ENCODE results near the gene XXYLT1.
A peak's percentile ranks its signal among the peaks of the same experiment; 100 is the strongest.

Gene XXYLT1

DNA sequence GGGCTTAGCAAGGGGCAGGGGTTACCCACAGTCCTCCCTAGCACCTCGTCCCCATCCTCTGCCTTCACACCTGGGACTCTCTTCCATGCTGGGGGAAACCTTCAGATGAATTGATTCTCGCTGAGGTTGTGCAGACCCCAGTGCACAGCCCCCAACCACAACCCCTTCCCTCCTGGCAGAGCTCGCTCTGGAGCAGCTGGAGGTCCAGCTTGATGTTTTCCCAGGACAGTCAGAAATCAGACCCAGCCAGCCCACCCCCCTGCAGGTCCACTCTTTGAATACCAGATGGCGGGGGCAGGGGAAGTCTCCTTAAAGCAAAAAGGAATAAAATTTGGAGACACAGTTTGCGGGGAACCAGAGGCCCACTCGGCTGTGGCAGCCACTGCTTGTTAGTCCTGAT, 234.4 kb downstream of the XXYLT1 start:
- no peak for DNase-seq

DNA sequence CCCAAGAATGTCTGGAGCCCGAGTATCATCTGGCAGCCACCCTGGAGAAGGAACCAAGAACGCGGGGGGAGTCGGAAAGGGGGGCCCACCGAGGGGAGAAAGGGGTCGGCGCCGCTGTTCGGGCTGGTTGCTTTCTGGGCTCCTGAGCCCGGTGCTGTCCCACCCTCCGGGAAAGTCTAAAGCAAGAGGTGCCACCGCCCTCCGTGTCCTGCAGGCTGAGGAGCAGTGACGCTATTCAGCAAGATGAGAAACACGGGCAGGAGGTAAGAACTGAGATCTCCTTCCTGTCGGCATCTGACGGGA, 234.8 kb downstream of the XXYLT1 start:
- no peak for DNase-seq

DNA sequence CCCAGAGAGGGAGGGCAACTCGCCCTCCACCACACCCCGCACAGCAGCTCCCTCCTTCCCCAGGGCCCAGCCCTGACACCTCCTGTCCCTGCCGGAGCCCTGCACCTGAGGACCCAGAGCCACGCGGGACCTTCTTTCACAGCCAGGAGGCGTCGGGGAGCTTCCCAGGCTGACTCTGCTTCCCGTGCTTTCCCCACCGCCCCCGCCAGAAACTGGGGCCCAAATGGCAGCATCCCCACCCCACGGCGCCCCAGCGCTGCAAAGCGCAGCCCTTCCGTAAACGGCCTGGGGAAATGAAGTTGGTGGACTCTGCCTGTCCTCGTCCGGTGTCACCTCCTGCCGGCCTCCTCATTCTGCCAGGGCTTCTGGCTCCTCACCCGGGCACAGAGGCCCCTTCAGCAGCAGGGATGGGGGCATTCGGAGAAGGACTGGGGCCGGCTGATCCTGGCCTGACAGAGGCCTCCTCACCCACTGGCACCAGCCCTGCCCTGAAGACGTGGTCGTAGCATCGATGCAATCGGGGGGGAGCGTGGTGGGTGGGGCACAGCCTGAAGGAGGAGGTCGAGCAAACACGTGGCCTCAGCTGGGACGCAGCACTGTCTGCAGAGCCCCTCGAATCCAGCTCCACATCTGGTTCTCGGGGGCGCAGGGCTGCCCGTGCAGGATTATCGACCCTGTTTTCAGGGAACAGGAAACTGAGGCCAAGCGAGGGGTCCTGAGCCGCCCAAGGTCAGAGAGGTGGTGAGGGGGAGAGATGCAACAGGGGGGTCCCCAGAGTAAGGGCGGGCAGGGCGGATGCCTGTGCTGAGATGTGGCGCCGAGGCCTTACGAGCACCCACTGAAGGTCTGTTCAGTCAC, 235.4 kb downstream of the XXYLT1 start:
- no peak for DNase-seq

DNA sequence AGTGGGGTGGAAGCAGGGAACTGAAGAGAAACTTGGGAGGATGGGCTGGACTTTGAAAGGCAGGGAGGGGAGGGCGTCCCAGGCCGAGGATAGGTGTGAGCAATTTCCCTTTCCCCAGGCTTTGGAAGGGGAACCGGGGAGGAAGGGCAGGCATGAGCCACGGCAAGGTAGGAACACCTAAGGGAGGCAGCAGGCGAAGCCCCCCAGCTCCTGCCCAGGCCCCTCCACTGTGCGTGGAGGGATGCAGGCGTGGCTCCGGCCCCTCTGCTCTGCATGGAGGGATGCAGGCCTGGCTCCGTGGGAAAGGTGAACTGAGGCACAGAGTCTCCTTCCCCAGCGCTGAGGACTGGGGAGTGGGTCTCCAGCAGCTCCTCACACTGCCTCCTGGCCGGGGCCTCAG, 236.4 kb downstream of the XXYLT1 start:
- no peak for DNase-seq

GRCh38 chr3:195034101-195034500, 236.9 kb downstream of the XXYLT1 start:
- no peak for DNase-seq

- no peak for DNase-seq
These were observed 237.3 kb downstream of the XXYLT1 start for GRCh38 chr3:195033531-195034091.

DNA sequence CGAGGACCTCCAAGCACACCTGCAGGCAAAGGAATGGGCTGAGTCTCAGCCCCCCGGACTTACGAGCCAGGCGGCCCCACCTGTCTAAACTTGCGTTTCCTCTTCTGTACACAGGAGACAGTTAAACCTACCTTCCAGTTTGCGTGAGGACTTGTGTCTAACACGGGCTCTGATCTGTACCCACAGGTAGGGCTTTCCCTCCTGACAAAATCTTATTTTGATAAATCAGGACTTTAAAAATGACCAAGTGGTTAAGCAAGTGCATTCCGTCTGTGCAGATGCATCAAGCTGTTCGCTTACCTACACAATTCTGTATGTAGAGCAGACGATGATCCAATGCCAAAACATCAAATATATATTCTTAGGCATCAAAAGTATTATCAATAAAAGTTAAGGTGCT, 238.0 kb downstream of the XXYLT1 start:
- no peak for DNase-seq

GRCh38 chr3:195032106-195032759, 238.7 kb downstream of the XXYLT1 start:
- no peak for DNase-seq

DNA sequence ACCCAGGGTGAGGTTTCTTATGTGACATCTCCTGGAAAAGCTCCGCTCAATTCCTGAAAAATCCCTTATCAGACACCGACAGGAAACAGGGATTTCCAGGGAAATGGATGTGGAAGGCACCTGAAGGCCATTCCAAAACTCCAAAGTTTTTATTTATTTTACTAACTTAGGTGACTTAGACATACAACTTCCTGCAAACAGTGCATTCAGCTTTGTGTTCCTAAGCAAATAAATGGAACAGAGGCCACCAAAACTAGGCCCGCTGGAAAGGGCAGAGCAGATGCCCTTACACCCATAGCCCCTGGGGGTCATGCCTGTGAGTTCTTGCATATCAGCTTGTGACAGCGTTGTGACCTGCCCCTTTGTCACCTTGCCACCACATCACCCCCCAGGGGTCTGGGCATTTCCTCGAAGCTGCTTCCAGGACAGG, 239.4 kb downstream of the XXYLT1 start:
- no peak for DNase-seq

DNA sequence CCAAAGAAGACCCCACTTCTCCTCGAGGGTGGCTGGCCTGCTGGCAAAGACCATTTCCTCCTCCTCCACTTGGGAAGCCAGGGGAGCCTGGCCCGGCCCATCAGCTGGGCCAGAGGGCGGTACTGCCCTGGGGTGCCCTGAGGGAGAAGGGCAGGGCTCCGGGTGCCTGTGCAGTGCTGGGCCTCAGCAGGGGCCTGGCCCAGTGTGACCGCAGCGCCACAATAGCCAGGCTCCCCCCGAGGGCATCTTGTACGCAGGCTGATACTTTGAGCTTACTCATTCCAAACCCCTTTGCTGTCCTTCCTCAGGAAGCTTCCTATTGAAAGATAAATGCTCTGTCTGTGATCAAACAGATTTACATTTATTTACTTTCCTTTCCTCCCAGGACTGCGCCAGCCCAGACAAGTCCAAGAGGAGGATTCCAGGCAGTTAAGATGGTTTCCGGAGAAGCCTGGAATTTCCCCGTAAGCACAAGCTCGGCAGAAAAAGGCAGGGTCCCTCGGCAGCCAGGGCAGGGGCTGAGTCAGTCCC, 240.1 kb downstream of the XXYLT1 start:
- DNase-seq: peak; percentile 16

GRCh38 chr3:195028877-195029606, 241.9 kb downstream of the XXYLT1 start:
- no peak for DNase-seq

- DNase-seq: no peak
These were observed 245.1 kb downstream of the XXYLT1 start for GRCh38 chr3:195025884-195026200.

DNA sequence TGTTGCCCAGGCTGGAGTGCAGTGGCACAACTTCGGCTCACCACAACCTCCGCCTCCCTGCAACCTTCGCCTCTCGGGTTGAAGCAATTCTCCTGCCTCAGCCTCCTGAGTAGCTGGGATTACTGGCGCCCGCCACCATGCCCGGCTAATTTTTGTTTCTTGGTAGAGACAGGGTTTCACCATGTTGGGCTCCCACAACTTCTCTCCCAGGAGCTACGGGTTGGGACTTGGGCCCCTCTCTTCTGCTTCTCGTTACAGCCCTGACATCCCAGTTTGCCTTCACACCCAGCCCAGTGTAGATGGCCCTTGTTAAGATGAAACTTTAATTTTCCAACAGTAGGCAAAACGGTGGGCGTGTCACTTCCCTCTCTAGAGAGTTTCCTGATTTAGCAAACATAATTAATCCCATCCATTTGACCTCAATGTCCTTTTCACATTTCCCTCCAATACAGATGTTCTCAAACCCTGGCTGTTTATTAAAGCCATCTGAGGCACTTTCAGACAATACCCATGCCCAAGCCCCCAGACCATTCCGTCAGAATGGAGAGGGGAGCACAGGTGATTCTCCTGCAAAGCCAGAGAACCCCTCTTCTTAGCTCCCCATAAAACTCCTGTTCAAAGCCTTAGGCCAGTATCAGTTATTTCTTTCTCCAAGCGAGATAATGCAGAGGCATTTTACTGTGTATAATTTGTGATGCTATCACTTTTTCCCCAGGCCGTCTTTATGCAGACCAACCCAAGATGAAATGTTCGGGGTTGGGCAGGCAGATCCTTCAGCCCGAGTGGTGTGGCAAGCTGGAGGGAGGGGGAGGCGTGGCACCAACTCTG, 245.7 kb downstream of the XXYLT1 start:
- DNase-seq: no peak

- no peak for DNase-seq
These were observed 247.0 kb downstream of the XXYLT1 start for GRCh38 chr3:195023989-195024388.

DNA sequence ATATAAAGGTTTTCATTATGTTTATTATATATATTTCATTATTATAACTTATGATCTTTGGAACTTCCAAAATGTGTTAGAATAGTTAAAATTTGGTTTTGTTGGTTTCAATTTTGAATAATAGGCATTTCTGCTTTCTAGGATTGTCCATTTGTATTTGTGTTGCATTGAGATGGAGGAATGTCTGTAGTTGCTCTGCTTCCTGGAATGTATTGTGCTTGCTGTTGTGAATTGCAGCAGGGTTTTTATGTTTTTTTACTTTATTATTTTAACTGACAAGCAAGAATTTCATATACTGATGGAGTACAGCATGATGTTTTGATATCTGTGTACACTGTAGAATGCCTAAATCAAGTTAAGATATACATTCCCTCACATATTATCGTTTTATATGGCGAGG, 247.4 kb downstream of the XXYLT1 start:
- DNase-seq: no peak

GRCh38 chr3:195021692-195022091, 249.3 kb downstream of the XXYLT1 start:
- no peak for DNase-seq

DNA sequence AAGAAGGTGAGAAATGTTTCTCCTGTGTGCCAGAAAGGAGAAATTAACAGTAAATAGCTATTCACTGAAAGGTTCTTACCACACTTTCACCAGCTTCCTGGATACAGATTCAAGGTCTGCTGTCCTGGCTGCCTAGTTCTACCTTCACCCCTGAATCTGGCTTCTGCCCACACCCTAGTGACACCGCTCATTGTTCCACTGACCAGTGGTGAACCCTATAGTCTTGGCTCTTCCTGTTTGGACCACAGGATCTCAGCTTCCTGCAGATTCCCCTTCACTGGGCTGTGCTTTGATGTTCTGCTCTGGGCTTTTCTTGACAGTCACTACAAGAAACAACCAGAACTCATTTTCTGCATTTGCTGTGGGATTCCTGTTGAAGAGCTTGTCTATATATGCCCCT, 250.0 kb downstream of the XXYLT1 start:
- no peak for DNase-seq

DNA sequence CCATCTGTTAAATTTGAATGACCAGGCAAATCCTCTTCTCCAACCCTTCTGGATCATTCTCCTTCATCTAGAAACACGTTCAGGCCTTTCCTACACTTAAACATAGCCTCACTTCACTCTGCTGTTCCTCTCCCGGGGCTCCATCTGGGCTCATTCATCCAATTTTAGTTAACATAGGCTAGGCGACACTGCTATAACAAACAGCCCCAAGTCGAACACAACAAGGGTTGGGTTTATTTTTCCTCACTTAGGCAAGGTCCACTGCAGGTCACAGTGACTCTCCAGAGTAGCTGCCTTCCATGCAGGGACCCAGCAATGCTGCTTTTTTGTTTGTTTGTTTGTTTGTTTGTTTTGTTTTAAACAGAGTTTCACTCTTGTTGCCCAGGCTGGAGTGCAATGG, 250.8 kb downstream of the XXYLT1 start:
- DNase-seq: no peak

DNA sequence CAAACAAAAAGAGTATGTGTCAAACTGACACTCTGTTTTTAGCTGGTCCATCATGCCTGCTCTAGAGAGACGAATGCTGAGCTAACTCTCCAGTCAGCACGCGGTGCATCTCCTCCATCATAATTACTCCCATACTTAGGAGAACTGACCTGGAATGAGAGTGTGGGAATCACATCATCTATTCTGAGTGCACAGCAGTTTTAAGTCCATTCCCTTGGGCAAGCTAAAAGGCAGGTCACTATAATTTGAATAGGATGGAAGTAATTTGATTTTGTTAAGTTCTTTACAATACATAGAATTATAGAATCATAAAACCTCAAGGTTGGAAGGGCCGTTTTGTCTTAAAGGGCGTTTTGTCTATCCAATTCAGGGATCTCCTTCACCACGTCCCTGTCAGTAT, 251.6 kb downstream of the XXYLT1 start:
- no peak for DNase-seq

Measured in fibroblast of upper back skin (primary cell).